ENCODE results near the gene ERO1B.

The ERO1B gene

DNA sequence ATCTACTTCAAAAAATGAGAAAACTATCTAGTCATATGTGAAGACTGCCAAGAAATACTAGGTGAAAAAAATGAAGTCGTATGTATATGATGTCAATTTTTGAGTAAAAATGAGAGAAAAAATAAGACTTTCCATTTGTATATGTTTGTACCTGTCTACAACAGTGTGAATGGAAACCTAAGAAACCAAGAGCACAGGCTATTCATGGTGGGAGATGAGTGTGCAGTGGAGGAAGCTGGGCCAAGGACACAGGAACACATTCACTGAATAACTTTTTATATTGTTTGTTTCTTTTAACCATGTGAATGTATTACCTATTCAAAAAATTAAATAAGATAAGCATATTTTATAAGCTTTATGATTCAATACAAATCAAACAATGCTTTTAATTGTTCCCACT lies 67.0 kb downstream of the ERO1B start:
- Histone ChIP-seq H3K4me2 (ENCODE audit: low read length) (no peak overlapping the region), H3K9me3 (ENCODE audit: insufficient read depth, low read length) (no peaks in the 10 kb centered on the region), H3K9ac (ENCODE audit: low read length) (no peak overlapping the region), H4K20me1 (ENCODE audit: insufficient read depth, low read length) (no peaks in the 10 kb centered on the region), H3K36me3 (replicated peaks; ENCODE audit: low read depth, low read length) (peaks cover 52% of the 10 kb centered on the region), H3K4me1 (ENCODE audit: low read length) (no peaks in the 10 kb centered on the region), H3K27ac (ENCODE audit: low read length) (no peak overlapping the region), H3K79me2 (ENCODE audit: low read length) (no peaks in the 10 kb centered on the region), H3K4me3 (ENCODE audit: low read length) (no peak overlapping the region), H2AFZ (ENCODE audit: low read depth, low read length) (no peak overlapping the region), H3K27me3 (ENCODE audit: low read depth, low read length) (no peaks in the 10 kb centered on the region)
- TF ChIP-seq, protein P1, sequence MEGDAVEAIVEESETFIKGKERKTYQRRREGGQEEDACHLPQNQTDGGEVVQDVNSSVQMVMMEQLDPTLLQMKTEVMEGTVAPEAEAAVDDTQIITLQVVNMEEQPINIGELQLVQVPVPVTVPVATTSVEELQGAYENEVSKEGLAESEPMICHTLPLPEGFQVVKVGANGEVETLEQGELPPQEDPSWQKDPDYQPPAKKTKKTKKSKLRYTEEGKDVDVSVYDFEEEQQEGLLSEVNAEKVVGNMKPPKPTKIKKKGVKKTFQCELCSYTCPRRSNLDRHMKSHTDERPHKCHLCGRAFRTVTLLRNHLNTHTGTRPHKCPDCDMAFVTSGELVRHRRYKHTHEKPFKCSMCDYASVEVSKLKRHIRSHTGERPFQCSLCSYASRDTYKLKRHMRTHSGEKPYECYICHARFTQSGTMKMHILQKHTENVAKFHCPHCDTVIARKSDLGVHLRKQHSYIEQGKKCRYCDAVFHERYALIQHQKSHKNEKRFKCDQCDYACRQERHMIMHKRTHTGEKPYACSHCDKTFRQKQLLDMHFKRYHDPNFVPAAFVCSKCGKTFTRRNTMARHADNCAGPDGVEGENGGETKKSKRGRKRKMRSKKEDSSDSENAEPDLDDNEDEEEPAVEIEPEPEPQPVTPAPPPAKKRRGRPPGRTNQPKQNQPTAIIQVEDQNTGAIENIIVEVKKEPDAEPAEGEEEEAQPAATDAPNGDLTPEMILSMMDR (IDR thresholded peaks at IDR 0.05; ENCODE audit: low read depth, low read length): no peak
- no peak for TF ChIP-seq EZH2phosphoT487 (IDR thresholded peaks at IDR 0.05; ENCODE audit: low read depth)

- no peak overlapping the region for H2AFZ ChIP-seq (ENCODE audit: low read depth, low read length)
- H3K27ac ChIP-seq (ENCODE audit: low read length): no peak overlapping the region
- H3K4me3 ChIP-seq (ENCODE audit: low read length): no peak overlapping the region
- no peak overlapping the region for H3K9ac ChIP-seq (ENCODE audit: low read length)
- no peaks in the 10 kb centered on the region for H3K27me3 ChIP-seq (ENCODE audit: low read depth, low read length)
- H3K79me2 ChIP-seq (ENCODE audit: low read length): no peaks in the 10 kb centered on the region
- H3K9me3 ChIP-seq (ENCODE audit: insufficient read depth, low read length): no peaks in the 10 kb centered on the region
- TF ChIP-seq, protein P1 (IDR thresholded peaks at IDR 0.05; ENCODE audit: low read depth, low read length): no peak
- TF ChIP-seq EZH2phosphoT487 (IDR thresholded peaks at IDR 0.05; ENCODE audit: low read depth): no peak
- peaks cover 64% of the 10 kb centered on the region for H3K36me3 ChIP-seq (replicated peaks; ENCODE audit: low read depth, low read length)
- no peaks in the 10 kb centered on the region for H4K20me1 ChIP-seq (ENCODE audit: insufficient read depth, low read length)
- no peak overlapping the region for H3K4me2 ChIP-seq (ENCODE audit: low read length)
- H3K4me1 ChIP-seq (ENCODE audit: low read length): no peaks in the 10 kb centered on the region
Measured at GRCh38 chr1:236213534-236213933, 68.2 kb downstream of the ERO1B start.

GRCh38 chr1:236211815-236212214 lies 69.9 kb downstream of the ERO1B start:
- H3K36me3 ChIP-seq (replicated peaks; ENCODE audit: low read depth, low read length): peaks cover 80% of the 10 kb centered on the region
- no peaks in the 10 kb centered on the region for H3K9me3 ChIP-seq (ENCODE audit: insufficient read depth, low read length)
- H4K20me1 ChIP-seq (ENCODE audit: insufficient read depth, low read length): no peaks in the 10 kb centered on the region
- H3K4me3 ChIP-seq (ENCODE audit: low read length): no peak overlapping the region
- H2AFZ ChIP-seq (ENCODE audit: low read depth, low read length): no peak overlapping the region
- H3K4me1 ChIP-seq (ENCODE audit: low read length): no peaks in the 10 kb centered on the region
- H3K9ac ChIP-seq (ENCODE audit: low read length): no peak overlapping the region
- no peaks in the 10 kb centered on the region for H3K79me2 ChIP-seq (ENCODE audit: low read length)
- no peak overlapping the region for H3K27ac ChIP-seq (ENCODE audit: low read length)
- TF ChIP-seq, protein P1 (IDR thresholded peaks at IDR 0.05; ENCODE audit: low read depth, low read length): no peak
- no peak for TF ChIP-seq EZH2phosphoT487 (IDR thresholded peaks at IDR 0.05; ENCODE audit: low read depth)
- no peaks in the 10 kb centered on the region for H3K27me3 ChIP-seq (ENCODE audit: low read depth, low read length)
- H3K4me2 ChIP-seq (ENCODE audit: low read length): no peak overlapping the region

- H2AFZ ChIP-seq (ENCODE audit: low read depth, low read length): no peak overlapping the region
Measured at GRCh38 chr1:236209713-236210112, 72.0 kb downstream of the ERO1B start.

More at GRCh38 chr1:236209713-236210112, 72.0 kb downstream of the ERO1B start:
- Histone ChIP-seq H3K4me3 (ENCODE audit: low read length) (no peak overlapping the region), H3K79me2 (ENCODE audit: low read length) (no peaks in the 10 kb centered on the region), H4K20me1 (ENCODE audit: insufficient read depth, low read length) (no peaks in the 10 kb centered on the region), H3K9me3 (ENCODE audit: insufficient read depth, low read length) (no peaks in the 10 kb centered on the region), H3K9ac (ENCODE audit: low read length) (no peak overlapping the region), H3K4me2 (ENCODE audit: low read length) (no peak overlapping the region), H3K27ac (ENCODE audit: low read length) (no peak overlapping the region), H3K4me1 (ENCODE audit: low read length) (no peaks in the 10 kb centered on the region), H3K27me3 (ENCODE audit: low read depth, low read length) (no peaks in the 10 kb centered on the region), H3K36me3 (replicated peaks; ENCODE audit: low read depth, low read length) (peaks cover 86% of the 10 kb centered on the region)
- TF ChIP-seq, protein P1 (IDR thresholded peaks at IDR 0.05; ENCODE audit: low read depth, low read length): no peak
- no peak for TF ChIP-seq EZH2phosphoT487 (IDR thresholded peaks at IDR 0.05; ENCODE audit: low read depth)

Measured in OCI-LY3 (cell line).